PC-3 (cell line): ENCODE data around the gene CAMSAP1. TPM values are rescaled to one million over a fixed set of nuclear protein-coding genes. Genes with fewer than 3 reads are reported as not detected.
A peak's percentile ranks its signal among the peaks of the same experiment; 100 is the strongest.

Source experiments
- ATAC-seq: fragments of 200-7000 bp; cut with Tn5 transposase; 2 replicates; pipeline ENCODE4 v1.9.1; 2020; ENCODE audit warnings: mild to moderate bottlenecking, moderate library complexity
- BruUV-seq: library from RNA; stranded (reverse); fragments of 400-500 nt; replicated peaks from 2 replicates; lab custom pipeline; 2021; lab: Mats Ljungman, UMichigan
- CTCF ChIA-PET: fragments of 300-600 bp; sonication (Branson Sonifier 250); formaldehyde crosslinking; loops from one replicate; lab custom pipeline; 2022; ENCODE audit warnings: antibody characterized with exemption; lab: Charles Lee
- POLR2A ChIA-PET: fragments of 300-600 bp; sonication (Branson Sonifier 250); formaldehyde crosslinking; loops from one replicate; lab custom pipeline; 2022; ENCODE audit warnings: antibody characterized with exemption; ENCODE audit not compliant: unreplicated experiment; lab: Charles Lee
- DNase-seq: peaks from one replicate; pipeline ENCODE4 v3.0.0-alpha.2; 2015
- H2AFZ ChIP-seq: fragments of 300-600 bp; sonication (generic); 2 replicates; pipeline ENCODE4 v1.6.0; 2016; ENCODE audit warnings: antibody characterized with exemption, low read length
- H3F3A ChIP-seq: fragments of 300-600 bp; sonication (generic); one replicate; pipeline ENCODE4 v1.6.0; 2017; ENCODE audit warnings: antibody characterized with exemption, low read length, control low read depth, mild to moderate bottlenecking; ENCODE audit not compliant: unreplicated experiment
- H3K27ac ChIP-seq: fragments of 300-600 bp; sonication (generic); 2 replicates; pipeline ENCODE4 v1.5.1; 2016; ENCODE audit warnings: mild to moderate bottlenecking, low read length
- H3K27me3 ChIP-seq: fragments of 300-600 bp; sonication (generic); 2 replicates; pipeline ENCODE4 v1.6.1; 2016; ENCODE audit warnings: low read length, mixed read lengths
- H3K36me3 ChIP-seq: fragments of 300-600 bp; sonication (generic); 2 replicates; pipeline ENCODE4 v1.6.1; 2016; ENCODE audit warnings: low read depth, mixed run types, low read length, mixed read lengths
- H3K4me1 ChIP-seq: fragments of 300-600 bp; sonication (generic); 2 replicates; pipeline ENCODE4 v1.5.1; 2016; ENCODE audit warnings: low read length; ENCODE audit not compliant: insufficient read depth
- H3K4me2 ChIP-seq: fragments of 300-600 bp; sonication (generic); 2 replicates; pipeline ENCODE4 v1.6.0; 2016; ENCODE audit warnings: low read length
- H3K4me3 ChIP-seq: fragments of 300-600 bp; sonication (generic); 2 replicates; pipeline ENCODE4 v1.5.1; 2016; ENCODE audit warnings: mild to moderate bottlenecking, low read length, mixed read lengths
- H3K79me2 ChIP-seq: fragments of 300-600 bp; sonication (generic); 2 replicates; pipeline ENCODE4 v1.6.1; 2017; ENCODE audit warnings: low read length, mixed read lengths
- H3K9ac ChIP-seq: fragments of 300-600 bp; sonication (generic); 2 replicates; pipeline ENCODE4 v1.6.0; 2016; ENCODE audit warnings: mild to moderate bottlenecking, low read length
- H3K9me2 ChIP-seq: fragments of 300-600 bp; sonication (generic); replicated peaks from 2 replicates; pipeline ENCODE4 v1.6.1; 2016; ENCODE audit warnings: mixed run types, low read length, mixed read lengths
- H3K9me3 ChIP-seq: fragments of 300-600 bp; sonication (generic); 2 replicates; pipeline ENCODE4 v1.6.1; 2016; ENCODE audit warnings: low read length, mixed read lengths
- H4K20me1 ChIP-seq: fragments of 300-600 bp; sonication (generic); 2 replicates; pipeline ENCODE4 v1.6.1; 2016; ENCODE audit warnings: low read length, mixed read lengths
- EZH2 ChIP-seq: fragments of 300-600 bp; sonication (generic); IDR thresholded peaks from one replicate; pipeline ENCODE4 v1.6.1; 2017; ENCODE audit warnings: antibody characterized with exemption, mild to moderate bottlenecking, low read length; ENCODE audit not compliant: unreplicated experiment
- EZH2phosphoT487 ChIP-seq: fragments of 300-600 bp; sonication (generic); IDR thresholded peaks from 2 replicates; pipeline ENCODE4 v1.6.1; 2018; ENCODE audit warnings: mild to moderate bottlenecking, antibody characterized with exemption, low read length, borderline replicate concordance
- intact Hi-C: fragments of 100-400 bp; cut with micrococcal nuclease; formaldehyde crosslinking; loops from 2 replicates; pipeline ENCODE4 v1.9.0; 2023
- total RNA-seq: library from RNA; depleted of rRNA; stranded (reverse); fragments of >200 nt; gene quantifications from 2 replicates; pipeline ENCODE4 v1.2.3, GENCODE V29; 2014
- TF ChIP-seq, protein P1 (sequence below): fragments of 300-600 bp; sonication (generic); conservative IDR thresholded peaks from 2 replicates; pipeline ENCODE4 v1.5.1; 2017; ENCODE audit warnings: antibody characterized with exemption, low read depth, mild to moderate bottlenecking, low read length

Gene CAMSAP1
- total RNA-seq, 1 experiment from 2014 or later, result 16.4 TPM

GRCh38 chr9:135862809-135863208, 44.5 kb downstream of the CAMSAP1 start:
- no peaks in the 10 kb centered on the region for H3K9me3 ChIP-seq
- no peaks in the 10 kb centered on the region for H3K27me3 ChIP-seq
- no peaks in the 10 kb centered on the region for H3K9me2 ChIP-seq
- intact Hi-C loops, result no loop called here
- H3K9ac ChIP-seq, result no peak overlapping the region
- peaks cover 20% of the 10 kb centered on the region for H3K79me2 ChIP-seq
- POLR2A ChIA-PET, result no interaction called here
- no peak overlapping the region for H3K4me2 ChIP-seq
- H3K4me3 ChIP-seq, result no peak overlapping the region
- no peaks in the 10 kb centered on the region for H3K36me3 ChIP-seq
- ATAC-seq, result no peak
- CTCF ChIA-PET, result no interaction called here
- no peak overlapping the region for H2AFZ ChIP-seq
- BruUV-seq, result no TSS peak
- TF ChIP-seq, protein P1, sequence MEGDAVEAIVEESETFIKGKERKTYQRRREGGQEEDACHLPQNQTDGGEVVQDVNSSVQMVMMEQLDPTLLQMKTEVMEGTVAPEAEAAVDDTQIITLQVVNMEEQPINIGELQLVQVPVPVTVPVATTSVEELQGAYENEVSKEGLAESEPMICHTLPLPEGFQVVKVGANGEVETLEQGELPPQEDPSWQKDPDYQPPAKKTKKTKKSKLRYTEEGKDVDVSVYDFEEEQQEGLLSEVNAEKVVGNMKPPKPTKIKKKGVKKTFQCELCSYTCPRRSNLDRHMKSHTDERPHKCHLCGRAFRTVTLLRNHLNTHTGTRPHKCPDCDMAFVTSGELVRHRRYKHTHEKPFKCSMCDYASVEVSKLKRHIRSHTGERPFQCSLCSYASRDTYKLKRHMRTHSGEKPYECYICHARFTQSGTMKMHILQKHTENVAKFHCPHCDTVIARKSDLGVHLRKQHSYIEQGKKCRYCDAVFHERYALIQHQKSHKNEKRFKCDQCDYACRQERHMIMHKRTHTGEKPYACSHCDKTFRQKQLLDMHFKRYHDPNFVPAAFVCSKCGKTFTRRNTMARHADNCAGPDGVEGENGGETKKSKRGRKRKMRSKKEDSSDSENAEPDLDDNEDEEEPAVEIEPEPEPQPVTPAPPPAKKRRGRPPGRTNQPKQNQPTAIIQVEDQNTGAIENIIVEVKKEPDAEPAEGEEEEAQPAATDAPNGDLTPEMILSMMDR, result no peak
- TF ChIP-seq EZH2phosphoT487 (no peak), EZH2 (no peak)
- 0 out of 2 replicates have a peak, but pooled peaks cover 9% of the 10 kb centered on the region for H4K20me1 ChIP-seq
- H3K4me1 ChIP-seq, result peaks cover 15% of the 10 kb centered on the region
- H3F3A ChIP-seq, result no peaks in the 10 kb centered on the region
- no peak overlapping the region for H3K27ac ChIP-seq
- DNase-seq, result no peak

- Histone ChIP-seq H3K27ac (no peak overlapping the region), H2AFZ (no peak overlapping the region), H3K4me3 (no peak overlapping the region), H3F3A (no peaks in the 10 kb centered on the region), H3K36me3 (peaks cover 5% of the 10 kb centered on the region; the same call in 1 of the 2 replicates), H3K4me1 (peaks cover 24% of the 10 kb centered on the region), H3K79me2 (peaks cover 8% of the 10 kb centered on the region), H3K4me2 (no peak overlapping the region), H3K9me3 (no peaks in the 10 kb centered on the region), H3K9me2 (no peaks in the 10 kb centered on the region), H3K9ac (no peak overlapping the region), H4K20me1 (0 out of 2 replicates have a peak, but pooled peaks cover 5% of the 10 kb centered on the region), H3K27me3 (no peaks in the 10 kb centered on the region)
- POLR2A ChIA-PET, result no interaction called here
- ATAC-seq (no peak), DNase-seq (peak; percentile 12)
- CTCF ChIA-PET, result no interaction called here
- intact Hi-C loops, result no loop called here
- BruUV-seq, result no TSS peak
- TF ChIP-seq, protein P1, result no peak
- TF ChIP-seq EZH2 (no peak), EZH2phosphoT487 (no peak)
These were observed 48.7 kb downstream of the CAMSAP1 start for GRCh38 chr9:135858491-135859185.

GRCh38 chr9:135857843-135858242, 49.5 kb downstream of the CAMSAP1 start:
- DNase-seq (no peak), ATAC-seq (peak; percentile 52)
- no peak for TF ChIP-seq EZH2
- BruUV-seq, result no TSS peak
- no peak overlapping the region for H2AFZ ChIP-seq
- 0 out of 2 replicates have a peak, but pooled peaks cover 5% of the 10 kb centered on the region for H4K20me1 ChIP-seq
- peak overlapping the region; percentile 51 for H3K27ac ChIP-seq
- H3K9me3 ChIP-seq, result no peaks in the 10 kb centered on the region
- H3F3A ChIP-seq, result no peaks in the 10 kb centered on the region
- no peaks in the 10 kb centered on the region for H3K9me2 ChIP-seq
- H3K9ac ChIP-seq, result no peak overlapping the region
- peaks cover 24% of the 10 kb centered on the region for H3K4me1 ChIP-seq
- intact Hi-C loops, result no loop called here
- peaks cover under 1% of the 10 kb centered on the region for H3K79me2 ChIP-seq
- no peak overlapping the region for H3K4me3 ChIP-seq
- H3K36me3 ChIP-seq, result peaks cover 5% of the 10 kb centered on the region; the same call in 1 of the 2 replicates
- H3K27me3 ChIP-seq, result no peaks in the 10 kb centered on the region
- ChIA-PET CTCF (no interaction called here), POLR2A (no interaction called here)
- H3K4me2 ChIP-seq, result peak overlapping the region; percentile 46
